Naive thymus-derived CD4-positive, alpha-beta T cell (primary cell): Measurements from ENCODE around the gene ENTPD1. TPM values are rescaled to one million over a fixed set of nuclear protein-coding genes. Genes with fewer than 3 reads are reported as not detected.

Experiments
- ATAC-seq: fragments of 150-1000 bp; cut with Tn5 transposase; 2 replicates; pipeline ENCODE4 v1.10.0; 2021; ENCODE audit warnings: mild to moderate bottlenecking, moderate library complexity
- CTCF ChIA-PET: fragments of 350-600 bp; sonication (Branson Sonifier 250); formaldehyde crosslinking; loops from one replicate; lab custom pipeline; 2021; ENCODE audit warnings: antibody characterized with exemption; lab: Charles Lee
- POLR2A ChIA-PET: fragments of 350-600 bp; sonication (Branson Sonifier 250); formaldehyde crosslinking; loops from one replicate; lab custom pipeline; 2021; ENCODE audit warnings: antibody characterized with exemption, inconsistent platforms; lab: Charles Lee
- DNase-seq, 9 donors: peaks; one replicate each; pipeline versions ENCODE4 v3.0.0 to v3.0.0-alpha.2; 2020 to 2022; ENCODE audit warnings: mixed read lengths in 1 of 9
- H3K27ac ChIP-seq: one replicate; pipeline ENCODE4 v1.7.0; 2013; ENCODE audit warnings: mild to moderate bottlenecking, low read depth, low read length, moderate library complexity
- H3K27me3 ChIP-seq, 2 donors: one replicate each; pipeline ENCODE4 v1.7.0; 2013; ENCODE audit warnings: low read length in 2 of 2, mild to moderate bottlenecking in 2 of 2, moderate library complexity in 2 of 2; ENCODE audit not compliant: control insufficient read depth in 2 of 2, insufficient read depth in 2 of 2
- H3K36me3 ChIP-seq, 3 experiments: 1 replicate in 2 of 3; 2 replicates in 1 of 3; pipeline ENCODE4 v1.7.0; 2013; ENCODE audit warnings: low read length in 3 of 3, mild to moderate bottlenecking in 3 of 3, moderate library complexity in 1 of 3; ENCODE audit not compliant: insufficient read depth in 3 of 3, control insufficient read depth in 2 of 3
- H3K4me1 ChIP-seq, 2 donors: one replicate each; pipeline ENCODE4 v1.7.0; 2013; ENCODE audit warnings: low read length in 2 of 2, mild to moderate bottlenecking in 2 of 2, moderate library complexity in 1 of 2; ENCODE audit not compliant: control insufficient read depth in 2 of 2, insufficient read depth in 2 of 2
- H3K4me3 ChIP-seq: 2 replicates; pipeline ENCODE4 v1.7.0; 2013; ENCODE audit warnings: mild to moderate bottlenecking, low read length
- H3K9me3 ChIP-seq, 3 experiments: 1 replicate in 2 of 3; 2 replicates in 1 of 3; pipeline ENCODE4 v1.7.0; 2013; ENCODE audit warnings: low read length in 3 of 3; ENCODE audit not compliant: control insufficient read depth in 2 of 3
- H3K27ac Mint-ChIP-seq, 9 donors: one replicate each; pipeline ENCODE4 v1.8.0; 2020 to 2022; ENCODE audit warnings: mixed read lengths in 9 of 9, mild to moderate bottlenecking in 8 of 9, moderate library complexity in 5 of 9, inconsistent platforms in 2 of 9
- H3K27me3 Mint-ChIP-seq, 5 donors: one replicate each; pipeline ENCODE4 v1.8.0; 2021 to 2022; ENCODE audit warnings: mixed read lengths in 5 of 5, mild to moderate bottlenecking in 1 of 5
- H3K36me3 Mint-ChIP-seq, 5 donors: one replicate each; pipeline ENCODE4 v1.8.0; 2020 to 2022; ENCODE audit warnings: mixed read lengths in 5 of 5, mild to moderate bottlenecking in 3 of 5, inconsistent platforms in 1 of 5
- H3K4me1 Mint-ChIP-seq, 7 donors: one replicate each; pipeline ENCODE4 v1.8.0; 2020 to 2022; ENCODE audit warnings: mixed read lengths in 7 of 7, mild to moderate bottlenecking in 3 of 7, inconsistent platforms in 1 of 7
- H3K4me3 Mint-ChIP-seq, 10 donors: one replicate each; pipeline ENCODE4 v1.8.0; 2020 to 2022; ENCODE audit warnings: mild to moderate bottlenecking in 10 of 10, mixed read lengths in 10 of 10, moderate library complexity in 6 of 10, inconsistent platforms in 2 of 10
- H3K9me3 Mint-ChIP-seq, 11 donors: one replicate each; pipeline ENCODE4 v1.8.0; 2020 to 2022; ENCODE audit warnings: mixed read lengths in 11 of 11, mild to moderate bottlenecking in 4 of 11, inconsistent platforms in 1 of 11, moderate library complexity in 1 of 11
- intact Hi-C, 2 donors: fragments of 100-400 bp; cut with micrococcal nuclease; formaldehyde crosslinking; loops; one replicate each; pipeline ENCODE4 v1.15.1; 2023
- polyA plus RNA-seq, 2 donors: library from polyadenylated mRNA; unstranded; fragments of 300-500 nt; fragmentation: Illumina TruSeq; gene quantifications; one replicate each; pipeline ENCODE4 v1.2.3, GENCODE V29; 2021
- total RNA-seq, 6 experiments: library from RNA in 5 of 6; stranded (reverse) in 5 of 6; gene quantifications; 1 replicate in 5 of 6; 2 replicates in 1 of 6; pipeline ENCODE4 v1.2.3 and lab custom pipeline; 2021 to 2026

Gene ENTPD1
- total and polyA plus RNA-seq, 7 experiments from 2014 or later: 0.21 to 28.2 (median 1.2) TPM

- ATAC-seq (no peak), DNase-seq (no peak)
- Histone ChIP-seq H3K4me3 (no peak overlapping the region), H3K27ac (no peak overlapping the region), H3K36me3 (no peaks in the 10 kb centered on the region), H3K27me3 (no peaks in the 10 kb centered on the region), H3K4me1 (peaks cover 0 to 17% of the 10 kb centered on the region in 2 donors), H3K9me3 (no peaks in the 10 kb centered on the region)
- no peak overlapping the region for H3K4me3 Mint-ChIP-seq
- H3K36me3 Mint-ChIP-seq: peaks cover 0 to 28% (median 0%) of the 10 kb centered on the region in 5 donors
- H3K27me3 Mint-ChIP-seq: no peaks in the 10 kb centered on the region
- ChIA-PET POLR2A (no interaction called here), CTCF (no interaction called here)
- peak overlapping the region in 1 of 9 donors; percentile 74 for H3K27ac Mint-ChIP-seq
- H3K4me1 Mint-ChIP-seq: peaks cover 0 to 76% (median 0%) of the 10 kb centered on the region in 7 donors
- H3K9me3 Mint-ChIP-seq: peaks cover 0 to 7% (median 0%) of the 10 kb centered on the region in 11 donors
- intact Hi-C loops: no loop called here
Observed at GRCh38 chr10:95835911-95836310, 79.9 kb downstream of the ENTPD1 start.

DNA sequence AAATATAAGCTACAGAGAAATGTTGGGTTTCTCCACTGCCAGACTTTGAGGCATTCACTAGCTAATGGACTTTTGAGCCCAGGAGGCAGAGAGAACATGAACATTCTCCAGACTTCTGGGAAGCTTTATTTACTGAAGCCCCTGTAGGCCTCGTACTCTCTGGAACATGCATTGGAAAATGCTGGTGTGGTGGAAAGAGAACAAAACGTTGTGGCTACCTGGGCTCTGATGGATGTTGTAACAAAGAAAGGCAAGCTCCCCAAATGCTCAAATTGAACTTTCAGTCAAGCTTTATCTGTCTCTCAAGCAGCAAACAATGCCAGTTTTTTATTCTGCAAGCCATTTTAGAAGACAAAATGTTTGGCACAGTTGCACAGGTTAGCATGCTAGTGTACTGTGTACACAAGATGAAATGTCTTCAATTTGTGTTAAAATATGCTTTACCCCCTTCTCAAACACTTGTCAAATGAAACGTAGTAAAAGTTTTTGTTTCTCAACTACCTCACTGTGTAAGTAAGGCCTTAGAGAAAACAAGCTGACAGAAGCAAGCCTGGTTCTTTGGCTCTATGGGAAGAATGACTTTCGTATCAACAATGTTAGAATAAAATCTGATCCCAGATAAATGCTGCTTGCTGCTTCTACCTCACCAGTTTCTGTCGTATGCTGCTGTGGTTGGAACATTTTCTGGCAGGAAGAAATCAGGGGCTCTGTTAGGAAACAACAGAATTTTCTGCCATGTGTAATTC lies 80.8 kb downstream of the ENTPD1 start:
- H3K27me3 Mint-ChIP-seq: no peaks in the 10 kb centered on the region
- Histone ChIP-seq H3K27ac (no peak overlapping the region), H3K4me3 (no peak overlapping the region), H3K36me3 (no peaks in the 10 kb centered on the region), H3K27me3 (no peaks in the 10 kb centered on the region), H3K9me3 (no peaks in the 10 kb centered on the region), H3K4me1 (peaks cover 0 to 10% of the 10 kb centered on the region in 2 donors)
- CTCF ChIA-PET: interaction anchor here (0.6 kb wide), 1 partner anchor 316 kb away, joined by 4 read pairs; no protein-coding TSS in a partner anchor
- POLR2A ChIA-PET: no interaction called here
- DNase-seq: no peak
- H3K27ac Mint-ChIP-seq: peak overlapping the region in 1 of 9 donors; percentile 78
- no peak for ATAC-seq
- peaks cover 0 to 7% (median 0%) of the 10 kb centered on the region in 11 donors for H3K9me3 Mint-ChIP-seq
- intact Hi-C loops: no loop called here
- H3K4me3 Mint-ChIP-seq: no peak overlapping the region
- peaks cover 0 to 20% (median 0%) of the 10 kb centered on the region in 5 donors for H3K36me3 Mint-ChIP-seq
- peaks cover 0 to 72% (median 4%) of the 10 kb centered on the region in 7 donors for H3K4me1 Mint-ChIP-seq

DNA sequence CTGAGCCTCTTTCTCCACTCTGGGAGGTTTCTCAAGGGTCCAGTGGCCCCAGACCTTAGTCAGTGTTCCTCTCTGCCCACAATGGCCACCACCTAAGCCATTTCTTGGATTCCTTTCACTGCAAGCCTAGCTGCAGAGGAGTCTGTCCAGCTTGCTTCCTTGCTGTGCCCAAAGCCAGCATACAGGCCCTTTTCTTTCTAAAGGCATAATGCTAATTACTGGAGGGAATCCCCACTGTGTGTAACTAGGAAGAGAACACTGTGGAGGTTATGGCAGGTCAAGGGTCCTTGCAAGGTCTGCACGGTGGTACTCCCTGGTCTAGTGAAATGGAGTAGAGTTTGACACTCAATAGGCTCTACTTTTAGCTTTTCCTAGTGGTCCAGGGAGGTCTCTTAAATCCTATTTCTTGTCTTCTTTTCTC lies 81.4 kb downstream of the ENTPD1 start:
- H3K27me3 ChIP-seq: no peaks in the 10 kb centered on the region
- ChIA-PET POLR2A (no interaction called here), CTCF (interaction anchor here (1.3 kb wide), 1 partner anchor 144 kb away, joined by 4 read pairs; the partner anchor contains the start of gene TCTN3)
- H3K4me1 Mint-ChIP-seq: peaks cover 0 to 69% (median 6%) of the 10 kb centered on the region in 7 donors
- H3K9me3 Mint-ChIP-seq: peaks cover 0 to 7% (median 0%) of the 10 kb centered on the region in 11 donors
- no peak for ATAC-seq
- no peaks in the 10 kb centered on the region for H3K36me3 ChIP-seq
- no peak overlapping the region for H3K27ac ChIP-seq
- peaks cover 0 to 18% (median 0%) of the 10 kb centered on the region in 5 donors for H3K36me3 Mint-ChIP-seq
- no peak overlapping the region for H3K4me3 Mint-ChIP-seq
- no peak overlapping the region for H3K4me3 ChIP-seq
- H3K27ac Mint-ChIP-seq: peak overlapping the region in 1 of 9 donors; percentile 78
- DNase-seq: no peak
- no peaks in the 10 kb centered on the region for H3K9me3 ChIP-seq
- peaks cover 0 to 7% of the 10 kb centered on the region in 2 donors for H3K4me1 ChIP-seq
- H3K27me3 Mint-ChIP-seq: no peaks in the 10 kb centered on the region
- intact Hi-C loops: no loop called here

GRCh38 chr10:95837783-95838182 lies 81.8 kb downstream of the ENTPD1 start:
- DNase-seq (no peak), ATAC-seq (peak; percentile 32)
- CTCF ChIA-PET: interaction anchor here (0.6 to 1.3 kb wide), 2 partner anchors 144 to 933 kb away, joined by 3 to 4 read pairs; partner anchors contain the start of gene TCTN3
- Histone ChIP-seq H3K9me3 (no peaks in the 10 kb centered on the region), H3K27ac (no peak overlapping the region), H3K36me3 (no peaks in the 10 kb centered on the region), H3K27me3 (no peaks in the 10 kb centered on the region), H3K4me3 (no peak overlapping the region), H3K4me1 (peaks cover 0 to 3% of the 10 kb centered on the region in 2 donors)
- Mint-ChIP-seq H3K9me3 (peaks cover 0 to 7% (median 0%) of the 10 kb centered on the region in 11 donors), H3K4me1 (peaks cover 0 to 67% (median 6%) of the 10 kb centered on the region in 7 donors), H3K27me3 (peaks cover 0 to 2% (median 0%) of the 10 kb centered on the region in 5 donors), H3K4me3 (no peak overlapping the region), H3K36me3 (peaks cover 0 to 18% (median 0%) of the 10 kb centered on the region in 5 donors), H3K27ac (peak overlapping the region in 1 of 9 donors; percentile 78)
- intact Hi-C loops: no loop called here
- POLR2A ChIA-PET: interaction anchor here (0.6 kb wide), 1 partner anchor 80 kb away, joined by 3 read pairs; no protein-coding TSS in a partner anchor

DNA sequence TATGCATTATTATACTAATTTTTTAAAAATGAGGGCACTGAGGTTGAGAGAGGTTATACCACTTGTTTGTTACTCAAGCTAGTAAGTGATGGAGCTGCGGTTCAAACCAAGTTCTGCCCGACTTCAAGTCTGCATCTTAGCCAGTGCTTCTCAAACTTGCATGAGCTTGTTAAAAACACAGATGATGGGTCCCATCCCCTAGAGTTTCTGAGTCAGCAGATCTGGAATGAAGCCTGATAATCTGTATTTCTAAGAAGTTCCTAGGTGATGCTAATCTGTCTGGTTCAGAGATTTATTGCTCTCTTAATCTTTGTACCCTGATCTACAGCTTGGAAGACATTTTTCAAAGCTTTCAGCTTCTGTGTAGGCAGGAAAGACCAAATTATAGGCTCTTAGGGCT lies 84.2 kb downstream of the ENTPD1 start:
- ATAC-seq (no peak), DNase-seq (no peak)
- POLR2A ChIA-PET: no interaction called here
- no peak overlapping the region for H3K4me3 ChIP-seq
- H3K9me3 Mint-ChIP-seq: peaks cover 0 to 3% (median 0%) of the 10 kb centered on the region in 11 donors
- H3K27ac ChIP-seq: no peak overlapping the region
- H3K36me3 Mint-ChIP-seq: peaks cover 0 to 18% (median 0%) of the 10 kb centered on the region in 5 donors
- peaks cover 0 to 9% (median 3%) of the 10 kb centered on the region in 5 donors for H3K27me3 Mint-ChIP-seq
- no peaks in the 10 kb centered on the region for H3K36me3 ChIP-seq
- peak overlapping the region in 1 of 9 donors; percentile 80 for H3K27ac Mint-ChIP-seq
- no peaks in the 10 kb centered on the region for H3K9me3 ChIP-seq
- H3K27me3 ChIP-seq: no peaks in the 10 kb centered on the region
- peak overlapping the region in 1 of 10 donors; percentile 11 for H3K4me3 Mint-ChIP-seq
- peaks cover 0 to 63% (median 6%) of the 10 kb centered on the region in 7 donors for H3K4me1 Mint-ChIP-seq
- intact Hi-C loops: no loop called here
- no peaks in the 10 kb centered on the region for H3K4me1 ChIP-seq
- CTCF ChIA-PET: interaction anchor here (0.7 to 3.6 kb wide), 2 partner anchors 11 to 146 kb away, joined by 3 to 23 read pairs; partner anchors contain the start of gene TCTN3

DNA sequence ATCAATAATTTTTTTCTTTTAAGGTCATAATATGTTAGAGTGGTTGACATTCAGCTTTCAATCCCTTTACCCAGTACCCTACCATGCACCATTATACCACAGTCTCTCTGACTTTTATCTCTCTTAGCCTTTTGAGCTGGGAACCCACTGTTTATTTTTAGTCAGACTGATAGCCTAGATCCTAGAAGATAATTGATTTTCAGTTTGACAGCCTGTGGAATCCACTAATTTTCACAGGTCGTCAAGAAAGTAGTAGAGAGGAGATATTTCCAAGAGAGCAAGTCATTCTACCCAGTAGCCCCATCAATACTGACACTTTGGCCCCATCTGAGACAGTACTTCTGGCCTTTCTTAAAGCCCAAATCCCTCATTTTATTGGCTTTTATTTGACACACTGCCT lies 84.7 kb downstream of the ENTPD1 start:
- POLR2A ChIA-PET: no interaction called here
- Mint-ChIP-seq H3K27me3 (peaks cover 0 to 9% (median 3%) of the 10 kb centered on the region in 5 donors), H3K4me3 (peak overlapping the region in 1 of 10 donors; percentile 51), H3K4me1 (peaks cover 0 to 63% (median 6%) of the 10 kb centered on the region in 7 donors), H3K27ac (peak overlapping the region in 1 of 9 donors; percentile 80), H3K9me3 (no peaks in the 10 kb centered on the region), H3K36me3 (peaks cover 0 to 12% (median 0%) of the 10 kb centered on the region in 5 donors)
- ATAC-seq (no peak), DNase-seq (no peak)
- Histone ChIP-seq H3K27me3 (no peaks in the 10 kb centered on the region), H3K36me3 (no peaks in the 10 kb centered on the region), H3K27ac (no peak overlapping the region), H3K9me3 (no peaks in the 10 kb centered on the region), H3K4me3 (no peak overlapping the region), H3K4me1 (no peaks in the 10 kb centered on the region)
- intact Hi-C loops: loop anchor here in 1 of 2 donors (1.0 kb wide), 1 partner anchor 8 kb away; no protein-coding TSS in a partner anchor
- CTCF ChIA-PET: interaction anchor here (0.7 to 3.6 kb wide), 4 partner anchors 10 to 148 kb away, joined by 3 to 23 read pairs (median 4); partner anchors contain the start of gene TCTN3
